Prostate gland (tissue), 2 donors: ENCODE results near the gene SPPL3. TPM values are rescaled to one million over a fixed set of nuclear protein-coding genes. Genes with fewer than 3 reads are reported as not detected.

ENCODE experiments used
- DNase-seq: peaks from one replicate; pipeline ENCODE4 v3.0.0-alpha.2; 2019; ENCODE audit warnings: low spot score
- H3K27ac ChIP-seq, 2 donors: fragments of 200-600 bp; sonication (generic); 2 replicates each; pipeline ENCODE4 v1.5.1; 2017 to 2019
- H3K27me3 ChIP-seq: fragments of 200-600 bp; sonication (generic); replicated peaks from 2 replicates; pipeline ENCODE4 v1.5.1; 2019; ENCODE audit not compliant: insufficient read depth
- H3K36me3 ChIP-seq, 2 donors: fragments of 200-600 bp; sonication (generic); 1 replicate in 1 of 2; 2 replicates in 1 of 2; pipeline versions ENCODE4 v1.5.1 to v1.8.1; 2017 to 2019
- H3K4me1 ChIP-seq: fragments of 200-600 bp; sonication (generic); replicated peaks from 2 replicates; pipeline ENCODE4 v1.5.1; 2019
- H3K4me3 ChIP-seq, 2 donors: fragments of 200-600 bp; sonication (generic); 2 replicates each; pipeline ENCODE4 v1.5.1; 2017 to 2019
- H3K9me3 ChIP-seq: fragments of 200-600 bp; sonication (generic); 2 replicates; pipeline ENCODE4 v1.5.1; 2017
- POLR2A ChIP-seq: fragments of 450-650 bp; IDR thresholded peaks from one replicate; pipeline ENCODE4 v1.6.1; 2016; ENCODE audit warnings: antibody characterized with exemption, mild to moderate bottlenecking
- POLR2AphosphoS5 ChIP-seq: sonication (generic); formaldehyde crosslinking; IDR thresholded peaks from one replicate; pipeline ENCODE4 v1.6.1; 2017; ENCODE audit warnings: antibody characterized with exemption
- WGBS: methylation state at CpG from one replicate; pipeline ENCODE4 v1.1.5; 2018; 5-methylcytosine and 5-hydroxymethylcytosine counted together
- intact Hi-C: fragments of 100-400 bp; cut with DNase I; formaldehyde crosslinking; loops from one replicate; pipeline ENCODE4 v1.14.2; 2022
- total RNA-seq, 2 donors: library from RNA; depleted of rRNA; stranded (reverse); fragments of >200 nt; gene quantifications; one replicate each; pipeline ENCODE4 v1.1.0, GENCODE V29; 2016
- TF ChIP-seq, protein P1 (sequence below), 4 experiments: fragments of 200-600 bp in 2 of 4; fragments of 450-650 bp in 2 of 4; sonication (generic) in 2 of 4; IDR thresholded peaks; 1 replicate in 3 of 4; 2 replicates in 1 of 4; pipeline ENCODE4 v1.5.1; 2016 to 2019; ENCODE audit warnings: antibody characterized with exemption in 4 of 4, mild to moderate bottlenecking in 2 of 4, moderate library complexity in 2 of 4

Gene SPPL3
- total RNA-seq, 2 donors from 2014 or later, result 36.0 to 37.1 TPM

DNA sequence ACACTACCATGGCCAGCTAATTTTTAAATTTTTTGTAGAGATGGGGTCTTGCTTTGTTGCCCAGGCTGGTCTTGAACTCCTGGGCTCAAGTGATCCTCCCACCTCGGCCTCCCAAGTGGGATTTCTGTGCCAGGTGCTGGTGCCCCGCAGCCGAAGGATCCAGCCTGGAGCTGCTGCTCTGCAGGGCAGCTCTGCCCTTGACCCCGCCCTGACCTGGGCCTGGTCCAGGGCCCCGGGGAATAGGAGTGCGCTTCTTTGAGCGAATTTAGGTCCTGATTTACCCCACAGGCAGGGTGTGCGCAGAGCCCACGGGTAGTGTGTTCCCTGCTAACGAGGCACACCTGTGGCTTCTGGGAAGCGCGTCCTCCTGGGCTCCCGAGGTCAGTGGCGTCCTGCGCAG is 163.3 kb downstream of the SPPL3 start:
- WGBS, result 86% methylated on average over 8 of the region's 15 CpGs
- TF ChIP-seq, protein P1, sequence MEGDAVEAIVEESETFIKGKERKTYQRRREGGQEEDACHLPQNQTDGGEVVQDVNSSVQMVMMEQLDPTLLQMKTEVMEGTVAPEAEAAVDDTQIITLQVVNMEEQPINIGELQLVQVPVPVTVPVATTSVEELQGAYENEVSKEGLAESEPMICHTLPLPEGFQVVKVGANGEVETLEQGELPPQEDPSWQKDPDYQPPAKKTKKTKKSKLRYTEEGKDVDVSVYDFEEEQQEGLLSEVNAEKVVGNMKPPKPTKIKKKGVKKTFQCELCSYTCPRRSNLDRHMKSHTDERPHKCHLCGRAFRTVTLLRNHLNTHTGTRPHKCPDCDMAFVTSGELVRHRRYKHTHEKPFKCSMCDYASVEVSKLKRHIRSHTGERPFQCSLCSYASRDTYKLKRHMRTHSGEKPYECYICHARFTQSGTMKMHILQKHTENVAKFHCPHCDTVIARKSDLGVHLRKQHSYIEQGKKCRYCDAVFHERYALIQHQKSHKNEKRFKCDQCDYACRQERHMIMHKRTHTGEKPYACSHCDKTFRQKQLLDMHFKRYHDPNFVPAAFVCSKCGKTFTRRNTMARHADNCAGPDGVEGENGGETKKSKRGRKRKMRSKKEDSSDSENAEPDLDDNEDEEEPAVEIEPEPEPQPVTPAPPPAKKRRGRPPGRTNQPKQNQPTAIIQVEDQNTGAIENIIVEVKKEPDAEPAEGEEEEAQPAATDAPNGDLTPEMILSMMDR (IDR thresholded peaks at IDR 0.05), result no peak
- no peak for TF ChIP-seq POLR2A
- TF ChIP-seq POLR2AphosphoS5, result no peak
- Histone ChIP-seq H3K27me3 (no peaks in the 10 kb centered on the region), H3K27ac (no peak overlapping the region), H3K4me1 (no peaks in the 10 kb centered on the region), H3K36me3 (no peaks in the 10 kb centered on the region), H3K9me3 (no peaks in the 10 kb centered on the region), H3K4me3 (no peak overlapping the region)
- no peak for DNase-seq
- intact Hi-C loops, result loop anchor here (5.0 kb wide), 1 partner anchor 211 kb away; no protein-coding TSS in a partner anchor

DNA sequence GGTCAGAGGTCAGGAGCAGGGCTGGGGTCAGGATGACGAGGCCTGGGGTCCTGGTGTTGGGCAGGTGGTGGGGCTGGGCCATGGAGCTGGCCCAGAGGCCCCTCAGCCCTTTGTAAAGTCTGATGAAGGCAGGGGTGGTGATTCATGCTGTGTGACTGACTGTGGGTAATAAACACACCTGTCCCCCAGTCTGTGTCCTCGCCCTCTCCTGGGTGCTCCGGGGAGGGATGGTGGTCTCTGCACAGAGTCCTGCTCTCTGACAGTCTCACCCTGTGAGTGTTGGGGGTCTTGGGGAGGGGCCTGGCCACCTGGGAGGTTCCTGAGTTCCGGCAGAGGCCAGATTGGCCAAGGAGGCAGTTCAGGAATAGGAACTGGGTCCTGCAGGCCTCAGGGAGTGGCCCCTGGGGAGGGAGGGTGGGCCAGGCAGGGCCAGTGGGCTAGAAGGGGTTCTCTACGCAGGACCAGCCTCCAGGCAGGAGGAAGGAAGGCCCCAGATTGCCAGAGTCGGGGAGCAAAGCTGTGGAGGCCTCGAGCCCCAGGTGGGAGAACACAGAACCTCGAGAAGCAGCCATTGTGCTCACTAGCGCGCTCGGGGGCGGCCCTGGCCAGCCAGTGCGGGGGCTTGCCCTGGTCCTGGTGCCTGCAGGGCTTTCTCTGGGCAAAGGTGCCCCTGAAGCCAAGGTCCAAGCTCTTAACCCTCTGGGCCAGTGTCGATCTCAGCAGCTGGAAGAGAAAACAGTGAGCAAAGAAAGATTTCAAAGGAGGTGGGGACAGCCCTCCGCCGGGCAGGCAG is 164.1 kb downstream of the SPPL3 start:
- TF ChIP-seq POLR2A (no peak), POLR2AphosphoS5 (no peak)
- TF ChIP-seq, protein P1 (IDR thresholded peaks at IDR 0.05), result no peak
- Histone ChIP-seq H3K9me3 (no peaks in the 10 kb centered on the region), H3K27ac (no peak overlapping the region), H3K4me3 (no peak overlapping the region), H3K4me1 (no peaks in the 10 kb centered on the region), H3K27me3 (no peaks in the 10 kb centered on the region), H3K36me3 (no peaks in the 10 kb centered on the region)
- intact Hi-C loops, result loop anchor here (5.0 kb wide), 1 partner anchor 212 kb away; no protein-coding TSS in a partner anchor
- no peak for DNase-seq
- WGBS, result 77% methylated on average over 16 of the region's 16 CpGs

DNA sequence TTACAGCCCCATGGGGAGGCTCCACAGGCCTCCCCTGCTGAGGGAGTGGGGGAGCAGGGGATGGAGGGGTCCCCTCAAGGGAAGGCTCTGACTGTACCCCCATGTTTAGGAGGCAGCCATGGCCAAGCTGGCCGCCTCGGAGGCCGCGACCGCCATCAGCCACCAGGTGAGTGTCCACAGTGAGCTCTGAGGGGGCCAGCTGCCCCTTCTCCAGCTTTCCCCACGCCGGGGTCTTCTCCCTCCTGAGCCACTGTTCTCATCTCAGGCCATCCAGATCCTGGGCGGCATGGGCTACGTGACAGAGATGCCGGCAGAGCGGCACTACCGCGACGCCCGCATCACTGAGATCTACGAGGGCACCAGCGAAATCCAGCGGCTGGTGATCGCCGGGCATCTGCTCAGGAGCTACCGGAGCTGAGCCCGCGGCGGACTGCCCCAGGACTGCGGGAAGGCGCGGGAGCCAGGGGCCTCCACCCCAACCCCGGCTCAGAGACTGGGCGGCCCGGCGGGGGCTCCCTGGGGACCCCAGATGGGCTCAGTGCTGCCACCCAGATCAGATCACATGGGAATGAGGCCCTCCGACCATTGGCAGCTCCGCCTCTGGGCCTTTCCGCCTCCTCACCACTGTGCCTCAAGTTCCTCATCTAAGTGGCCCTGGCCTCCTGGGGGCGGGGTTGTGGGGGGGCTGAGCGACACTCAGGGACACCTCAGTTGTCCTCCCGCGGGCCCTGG is 165.0 kb downstream of the SPPL3 start:
- no peak overlapping the region for H3K27ac ChIP-seq
- intact Hi-C loops, result no loop called here
- H3K9me3 ChIP-seq, result no peaks in the 10 kb centered on the region
- no peaks in the 10 kb centered on the region for H3K4me1 ChIP-seq
- TF ChIP-seq POLR2AphosphoS5 (no peak), POLR2A (no peak)
- TF ChIP-seq, protein P1 (IDR thresholded peaks at IDR 0.05), result no peak
- no peaks in the 10 kb centered on the region for H3K27me3 ChIP-seq
- 94% methylated on average over 37 of the region's 38 CpGs for WGBS
- no peaks in the 10 kb centered on the region for H3K36me3 ChIP-seq
- no peak for DNase-seq
- H3K4me3 ChIP-seq, result no peak overlapping the region

DNA sequence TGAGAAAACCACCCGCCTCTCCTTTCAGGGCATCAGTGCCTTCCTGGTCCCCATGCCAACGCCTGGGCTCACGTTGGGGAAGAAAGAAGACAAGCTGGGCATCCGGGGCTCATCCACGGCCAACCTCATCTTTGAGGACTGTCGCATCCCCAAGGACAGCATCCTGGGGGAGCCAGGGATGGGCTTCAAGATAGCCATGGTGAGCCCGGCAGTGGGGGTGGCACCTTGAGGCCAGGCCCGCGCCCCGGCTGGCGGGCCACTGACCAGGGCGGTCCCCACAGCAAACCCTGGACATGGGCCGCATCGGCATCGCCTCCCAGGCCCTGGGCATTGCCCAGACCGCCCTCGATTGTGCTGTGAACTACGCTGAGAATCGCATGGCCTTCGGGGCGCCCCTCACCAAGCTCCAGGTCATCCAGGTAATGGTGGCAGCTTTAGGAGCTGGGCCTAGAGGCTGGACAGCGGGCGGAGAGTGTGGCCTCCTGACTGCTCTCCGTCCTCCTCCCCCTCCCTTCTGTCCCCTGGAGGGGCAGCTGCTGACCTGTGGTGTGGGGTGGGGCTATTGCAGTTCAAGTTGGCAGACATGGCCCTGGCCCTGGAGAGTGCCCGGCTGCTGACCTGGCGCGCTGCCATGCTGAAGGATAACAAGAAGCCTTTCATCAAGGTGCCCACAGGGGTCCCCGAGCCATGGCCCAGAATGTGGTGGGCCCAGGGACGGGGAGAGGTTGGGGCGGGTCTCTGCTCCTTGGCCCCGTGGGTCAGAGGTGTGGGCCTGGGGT is 165.7 kb downstream of the SPPL3 start:
- H3K27ac ChIP-seq, result no peak overlapping the region
- 87% methylated on average over 31 of the region's 31 CpGs for WGBS
- no peaks in the 10 kb centered on the region for H3K9me3 ChIP-seq
- no peaks in the 10 kb centered on the region for H3K36me3 ChIP-seq
- intact Hi-C loops, result no loop called here
- no peaks in the 10 kb centered on the region for H3K27me3 ChIP-seq
- no peak for DNase-seq
- no peaks in the 10 kb centered on the region for H3K4me1 ChIP-seq
- H3K4me3 ChIP-seq, result no peak overlapping the region
- TF ChIP-seq POLR2A, result no peak
- TF ChIP-seq, protein P1 (IDR thresholded peaks at IDR 0.05), result no peak
- no peak for TF ChIP-seq POLR2AphosphoS5
